Measurements from ENCODE around the gene GPR61. TPM values are rescaled to one million over a fixed set of nuclear protein-coding genes. Genes with fewer than 3 reads are reported as not detected.

Gene GPR61
- polyA plus RNA-seq (0.12 to 0.17 TPM in 2 of 3 replicates, not detected in the other), polyA minus RNA-seq (0.03 TPM in 1 of 3 replicates, not detected in the others)
- polyA plus RNA-seq (2011; ENCODE audit: low read depth): not detected
- polyA plus RNA-seq (2011; cell fraction: cytosol; rRNA removed): not detected in 2 replicates
- polyA plus RNA-seq (2011; cell fraction: nucleus; rRNA removed): 0.33 TPM in 1 of 2 replicates, not detected in the other
- polyA plus RNA-seq (2012; ENCODE audit: low replicate concordance): 0.59 TPM in 1 of 2 replicates, not detected in the other
- not detected for polyA minus RNA-seq (2011; cell fraction: cytosol; rRNA and poly(A)+ RNA removed)
- polyA minus RNA-seq (2011; cell fraction: nucleus; rRNA and poly(A)+ RNA removed): not detected in 2 replicates

- no peak for DNase-seq (ENCODE audit: low read depth, low spot score)
- H3K9me3 ChIP-seq (ENCODE audit: control insufficient read depth, low read depth, low read length): no peaks in the 10 kb centered on the region
- TF ChIP-seq CTCF (optimal IDR thresholded peaks at IDR 0.05 in 1 of 3, IDR thresholded peaks at IDR 0.05 in 1 of 3, conservative IDR thresholded peaks at IDR 0.05 in 1 of 3; ENCODE audit: extremely low read depth in 1 of 3, insufficient read depth in 2 of 3, low read length in 3 of 3) (no peak), EZH2 (IDR thresholded peaks at IDR 0.05; ENCODE audit: low read length) (no peak)
- no peak for FAIRE-seq
- no peak within 1 kb of the TSS for H3K9ac ChIP-seq (ENCODE audit: control insufficient read depth, extremely low read depth, insufficient read depth, low read length)
- no peaks in the 10 kb centered on the region for H4K20me1 ChIP-seq (ENCODE audit: control insufficient read depth, extremely low read depth, insufficient read depth, low read length)
- dilution Hi-C loops (cut with MboI; ENCODE audit: extremely low pct_ligation_motif_present, low sequenced_read_pairs): no loop called here
- H3K4me2 ChIP-seq (ENCODE audit: control insufficient read depth, extremely low read depth, insufficient read depth, low read depth, low read length): no peak within 1 kb of the TSS
- no peaks in the 10 kb centered on the region for H3K9me1 ChIP-seq (ENCODE audit: control insufficient read depth, extremely low read depth, insufficient read depth, low read length)
- no peaks in the 10 kb centered on the region for H3K4me1 ChIP-seq (ENCODE audit: control insufficient read depth, extremely low read depth, insufficient read depth, low read length)
- H3K4me3 ChIP-seq (ENCODE audit: control insufficient read depth in 2 of 3, extremely low read depth in 1 of 3, insufficient read depth in 2 of 3, low read depth in 1 of 3, low read length in 3 of 3): no peak within 1 kb of the TSS
- H3K27me3 ChIP-seq (ENCODE audit: control insufficient read depth, extremely low read depth, insufficient read depth, low read length): no peaks in the 10 kb centered on the region
- H3K27ac ChIP-seq (ENCODE audit: control insufficient read depth, insufficient read depth, low read length): no peak within 1 kb of the TSS
- H3K36me3 ChIP-seq (ENCODE audit: control insufficient read depth in 2 of 2, extremely low read depth in 1 of 2, insufficient read depth in 2 of 2, low read length in 2 of 2): no peaks in the 10 kb centered on the region
- H3K79me2 ChIP-seq (ENCODE audit: control insufficient read depth, insufficient read depth, low read length): no peaks in the 10 kb centered on the region
- no peak within 1 kb of the TSS for H2AFZ ChIP-seq (ENCODE audit: control insufficient read depth, low read length)
Measured at GRCh38 chr1:109539676-109540075, at the start of gene GPR61. Gene GPR61 (plus strand): TSS chr1:109539872. CDS start chr1:109543023, 3,151 bp downstream.

- Histone ChIP-seq H3K4me1 (ENCODE audit: control insufficient read depth, extremely low read depth, insufficient read depth, low read length) (peaks cover 7% of the 10 kb centered on the region), H2AFZ (ENCODE audit: control insufficient read depth, low read length) (no peak overlapping the region), H3K4me2 (ENCODE audit: control insufficient read depth, extremely low read depth, insufficient read depth, low read depth, low read length) (no peak overlapping the region), H3K9ac (ENCODE audit: control insufficient read depth, extremely low read depth, insufficient read depth, low read length) (no peak overlapping the region), H3K9me3 (ENCODE audit: control insufficient read depth, low read depth, low read length) (no peaks in the 10 kb centered on the region), H3K36me3 (ENCODE audit: control insufficient read depth in 2 of 2, extremely low read depth in 1 of 2, insufficient read depth in 2 of 2, low read length in 2 of 2) (peaks cover 8 to 13% of the 10 kb centered on the region in 2 experiments), H3K27ac (ENCODE audit: control insufficient read depth, insufficient read depth, low read length) (no peak overlapping the region), H4K20me1 (ENCODE audit: control insufficient read depth, extremely low read depth, insufficient read depth, low read length) (no peaks in the 10 kb centered on the region), H3K79me2 (ENCODE audit: control insufficient read depth, insufficient read depth, low read length) (peaks cover under 1% of the 10 kb centered on the region), H3K9me1 (ENCODE audit: control insufficient read depth, extremely low read depth, insufficient read depth, low read length) (no peaks in the 10 kb centered on the region), H3K27me3 (ENCODE audit: control insufficient read depth, extremely low read depth, insufficient read depth, low read length) (no peaks in the 10 kb centered on the region), H3K4me3 (ENCODE audit: control insufficient read depth in 2 of 3, extremely low read depth in 1 of 3, insufficient read depth in 2 of 3, low read depth in 1 of 3, low read length in 3 of 3) (no peak overlapping the region)
- DNase-seq (ENCODE audit: low read depth, low spot score) (no peak), FAIRE-seq (peak; percentile 43)
- dilution Hi-C loops (cut with MboI; ENCODE audit: extremely low pct_ligation_motif_present, low sequenced_read_pairs): no loop called here
- no peak for TF ChIP-seq EZH2 (IDR thresholded peaks at IDR 0.05; ENCODE audit: low read length)
- peak; percentile 81 to 90 (median 85) for TF ChIP-seq CTCF (optimal IDR thresholded peaks at IDR 0.05 in 1 of 3, IDR thresholded peaks at IDR 0.05 in 1 of 3, conservative IDR thresholded peaks at IDR 0.05 in 1 of 3; ENCODE audit: extremely low read depth in 1 of 3, insufficient read depth in 2 of 3, low read length in 3 of 3)
Measured at GRCh38 chr1:109490029-109490933, 49.4 kb upstream of the GPR61 start.

All from keratinocyte (primary cell).